ENCODE data around the gene RGS7. TPM values are rescaled to one million over a fixed set of nuclear protein-coding genes. Genes with fewer than 3 reads are reported as not detected.
A peak's percentile ranks its signal among the peaks of the same experiment; 100 is the strongest.

Gene RGS7
- total RNA-seq, result not detected
- polyA plus RNA-seq, result under 1 TPM in 1 of 3 donors, not detected in 2; 0.04 TPM
- long read RNA-seq, donor 1, result 0 reads
- long read RNA-seq, donor 2, result 0 reads

DNA sequence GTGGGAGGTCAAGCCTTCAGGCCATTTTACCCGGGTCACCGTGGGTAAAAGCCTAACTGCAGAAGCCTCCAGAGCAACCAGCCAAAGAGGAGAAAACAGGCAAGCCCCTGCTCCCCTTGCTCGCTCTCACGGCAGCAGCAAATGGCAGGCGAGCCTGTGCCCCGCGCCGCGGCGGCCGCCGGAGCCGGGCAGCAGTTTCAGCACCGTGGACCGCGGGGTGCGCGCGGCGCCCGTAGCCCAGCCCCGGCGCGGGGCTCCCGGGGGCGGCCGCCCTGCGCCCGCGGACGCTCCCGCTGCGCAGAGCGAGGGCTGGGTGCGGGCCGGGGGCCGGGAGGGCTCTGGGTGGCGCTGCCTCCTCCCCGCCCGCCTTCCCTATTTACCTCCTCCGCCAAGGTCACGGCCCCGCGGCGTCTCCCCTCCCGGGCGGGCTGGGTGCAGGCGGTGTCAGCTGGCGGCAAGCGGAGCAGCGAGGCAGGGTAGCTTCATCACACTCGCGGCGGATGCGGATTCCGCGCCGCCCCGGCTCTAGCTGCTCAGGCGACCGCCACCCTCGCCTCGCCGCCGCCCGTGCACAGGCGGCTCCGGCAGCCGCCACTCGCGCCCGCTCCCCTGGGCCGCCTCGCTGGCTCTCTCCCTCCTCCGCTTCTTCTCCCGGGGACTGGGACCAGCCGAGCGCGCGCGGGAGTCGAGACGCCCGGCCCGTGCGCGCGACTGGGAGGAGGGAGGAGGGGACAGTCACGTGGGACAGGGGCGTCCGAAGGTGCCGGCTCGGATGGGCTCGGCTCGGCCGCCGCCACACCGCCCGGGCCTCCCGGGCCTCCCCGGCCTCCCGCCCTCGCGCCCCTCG lies at the start of gene RGS7:
Gene RGS7, minus strand, starts transcription at position 687 of the 847 bp plus-strand sequence.
- Histone ChIP-seq H3K9me3 (no peaks in the 10 kb centered on the region), H3K36me3 (ENCODE audit: insufficient read depth in 1 of 2, low read depth in 1 of 2) (no peaks in the 10 kb centered on the region), H3K4me3 (peak within 1 kb of the TSS; percentile 64), H3K27ac (no peak within 1 kb of the TSS), H3K27me3 (ENCODE audit: insufficient read depth in 3 of 3, low read length in 2 of 3) (peaks cover 0 to 33% (median 9%) of the 10 kb centered on the region in 3 donors), H3K4me1 (no peaks in the 10 kb centered on the region)
- ATAC-seq (peak in 3 of 4 donors; percentile 40 to 52 (median 40)), DNase-seq (peak; percentile 23 to 51)
- no peak for TF ChIP-seq CTCF (IDR thresholded peaks at IDR 0.05)
- 1% methylated on average over 37 to 102 of the region's 105 CpGs for WGBS, 3 donors
- intact Hi-C loops (cut with DNase I), result no loop called here

DNA sequence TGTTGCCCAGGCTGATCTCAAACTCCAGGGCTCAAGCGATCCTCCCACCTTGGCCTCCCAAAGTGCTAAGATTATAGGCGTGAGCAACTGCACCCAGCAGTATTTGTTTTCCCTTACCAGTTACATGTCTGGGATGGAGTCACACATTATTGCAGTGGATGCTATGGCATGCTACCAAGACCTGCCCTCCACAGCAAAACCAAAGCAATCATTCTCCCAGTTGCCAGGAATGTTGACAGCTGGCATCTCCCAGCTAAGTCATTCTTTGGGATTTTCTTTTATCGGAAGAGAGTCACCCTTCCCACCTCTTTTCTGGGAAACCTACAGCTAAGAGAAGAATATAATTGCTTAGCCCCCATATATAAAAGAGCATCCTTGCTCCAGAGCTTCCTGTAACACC lies 49.4 kb upstream of the RGS7 start:
- no peaks in the 10 kb centered on the region for H3K27me3 ChIP-seq (ENCODE audit: insufficient read depth in 3 of 3, low read length in 2 of 3)
- no peaks in the 10 kb centered on the region for H3K9me3 ChIP-seq
- intact Hi-C loops (cut with DNase I), result no loop called here
- 55 to 74% (median 67%) methylated on average over 3 of the region's 3 CpGs for WGBS, 3 donors
- no peak for ATAC-seq
- H3K27ac ChIP-seq, result no peak overlapping the region
- H3K36me3 ChIP-seq (ENCODE audit: insufficient read depth in 1 of 2, low read depth in 1 of 2), result no peaks in the 10 kb centered on the region
- H3K4me3 ChIP-seq, result no peak overlapping the region
- no peak for DNase-seq
- no peaks in the 10 kb centered on the region for H3K4me1 ChIP-seq
- TF ChIP-seq CTCF (IDR thresholded peaks at IDR 0.05), result no peak

GRCh38 chr1:241401156-241401555 lies 44.2 kb upstream of the RGS7 start:
- intact Hi-C loops (cut with DNase I), result no loop called here
- Histone ChIP-seq H3K36me3 (ENCODE audit: insufficient read depth in 1 of 2, low read depth in 1 of 2) (no peaks in the 10 kb centered on the region), H3K27ac (no peak overlapping the region), H3K9me3 (no peaks in the 10 kb centered on the region), H3K4me3 (no peak overlapping the region), H3K27me3 (ENCODE audit: insufficient read depth in 3 of 3, low read length in 2 of 3) (no peaks in the 10 kb centered on the region), H3K4me1 (no peaks in the 10 kb centered on the region)
- ATAC-seq (no peak), DNase-seq (no peak)
- WGBS, 3 donors, result 72 to 79% (median 73%) methylated on average over 6 of the region's 6 CpGs
- no peak for TF ChIP-seq CTCF (IDR thresholded peaks at IDR 0.05)

DNA sequence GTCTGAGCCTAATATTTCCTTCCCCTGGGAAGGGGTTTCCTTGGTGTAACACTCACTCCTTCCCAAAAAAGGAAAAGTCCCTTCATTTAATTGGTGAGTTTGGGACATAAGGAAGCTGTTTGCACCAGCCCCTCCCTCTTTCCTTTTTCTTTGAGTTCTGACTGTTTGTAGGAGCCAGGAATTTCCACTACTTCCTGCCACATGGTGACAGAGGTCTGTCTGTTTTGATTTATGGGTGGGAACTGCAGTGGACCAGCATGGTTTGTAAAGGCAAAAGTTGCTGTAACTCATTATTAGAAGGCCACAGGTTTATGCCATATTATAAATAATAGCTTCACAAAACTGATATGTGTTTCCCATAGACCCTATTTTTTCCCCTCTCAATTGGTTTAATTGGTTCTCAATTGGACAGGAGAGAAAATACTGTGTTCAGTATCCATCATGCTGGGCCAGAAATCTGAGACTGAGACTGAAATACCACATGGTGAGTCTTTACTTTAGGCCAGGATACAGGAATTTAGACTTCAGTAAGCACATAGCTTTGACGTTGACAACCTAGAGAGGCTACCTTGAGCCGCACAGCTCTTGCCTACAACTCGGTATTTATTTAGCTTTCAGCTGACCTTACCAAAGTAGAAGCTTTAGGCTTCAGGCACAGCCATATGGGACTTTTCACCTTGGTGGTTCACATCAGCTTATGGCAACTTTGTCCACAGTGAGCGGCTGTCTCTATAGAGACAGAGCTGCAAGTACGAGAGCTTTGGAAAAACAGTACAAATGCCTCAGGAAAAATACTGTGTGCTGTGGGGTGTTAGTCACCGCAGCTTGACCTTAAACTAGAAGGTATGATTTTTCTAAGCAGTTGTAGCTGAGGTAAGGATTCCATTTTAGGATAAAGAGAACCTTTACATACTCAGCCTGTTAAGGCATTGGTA lies 40.0 kb upstream of the RGS7 start:
- Histone ChIP-seq H3K4me1 (no peaks in the 10 kb centered on the region), H3K27me3 (ENCODE audit: insufficient read depth in 3 of 3, low read length in 2 of 3) (no peaks in the 10 kb centered on the region), H3K27ac (no peak overlapping the region), H3K4me3 (no peak overlapping the region), H3K9me3 (no peaks in the 10 kb centered on the region), H3K36me3 (ENCODE audit: insufficient read depth in 1 of 2, low read depth in 1 of 2) (no peaks in the 10 kb centered on the region)
- ATAC-seq (no peak), DNase-seq (no peak)
- 59 to 61% (median 59%) methylated on average over 6 of the region's 6 CpGs for WGBS, 3 donors
- TF ChIP-seq CTCF (IDR thresholded peaks at IDR 0.05), result no peak
- intact Hi-C loops (cut with DNase I), result no loop called here

Measured in psoas muscle (tissue), 8 donors.